GM12878 (cell line): ENCODE measurements around the gene ELK4. TPM values are rescaled to one million over a fixed set of nuclear protein-coding genes. Genes with fewer than 3 reads are reported as not detected.

ENCODE experiments used
- ATAC-seq: fragments of 200-7000 bp; cut with Tn5 transposase; 3 replicates; pipeline ENCODE4 v1.9.1; 2020; ENCODE audit warnings: mild to moderate bottlenecking, moderate library complexity
- BruUV-seq: library from RNA; stranded (reverse); fragments of 400-500 nt; replicated peaks from 2 replicates; lab custom pipeline; 2021; lab: Mats Ljungman, UMichigan
- CTCF ChIA-PET: fragments of 300-600 bp; sonication (Branson Sonifier 250); formaldehyde crosslinking; extraction: SDS; loops from one replicate; lab custom pipeline; 2021; ENCODE audit warnings: inconsistent platforms; lab: Yijun Ruan, JAX
- POLR2A ChIA-PET: fragments of 350-600 bp; formaldehyde crosslinking; extraction: SDS; loops from one replicate; lab custom pipeline; 2021; ENCODE audit warnings: inconsistent platforms; lab: Charles Lee
- RAD21 ChIA-PET: fragments of 300-600 bp; sonication (Branson Sonifier 250); formaldehyde crosslinking; loops from one replicate; lab custom pipeline; 2023; ENCODE audit warnings: antibody characterized with exemption; ENCODE audit not compliant: unreplicated experiment; lab: Charles Lee
- SMC1A ChIA-PET: fragments of 300-600 bp; sonication (Branson Sonifier 250); formaldehyde crosslinking; loops from one replicate; lab custom pipeline; 2023; ENCODE audit not compliant: unreplicated experiment, uncharacterized antibody; lab: Charles Lee
- DNase-seq: peaks from one replicate; pipeline ENCODE4 v3.0.0-alpha.2; 2011; ENCODE audit warnings: low read depth, low spot score
- FAIRE-seq: peaks from 3 replicates; lab custom pipeline; 2011; peaks lifted over from hg19 to GRCh38; lab: Jason Lieb, UNC
- H2AFZ ChIP-seq: 2 replicates; pipeline ENCODE4 v1.6.0; 2011; ENCODE audit warnings: low read depth, low read length, control low read depth; ENCODE audit not compliant: control insufficient read depth
- H3K27ac ChIP-seq: 2 replicates; pipeline ENCODE4 v1.5.1; 2011; ENCODE audit warnings: control low read depth; ENCODE audit not compliant: control insufficient read depth, insufficient read depth
- H3K27me3 ChIP-seq, 2 experiments: replicated peaks in 1 of 2; 2 replicates each; pipeline versions ENCODE4 v1.6.0 to v1.6.1; 2011; ENCODE audit warnings: low read length in 1 of 2; ENCODE audit not compliant: control insufficient read depth in 2 of 2, insufficient read depth in 2 of 2
- H3K36me3 ChIP-seq, 2 experiments: 2 replicates each; pipeline ENCODE4 v1.5.1; 2011; ENCODE audit warnings: low read length in 1 of 2; ENCODE audit not compliant: control insufficient read depth in 2 of 2, insufficient read depth in 2 of 2
- H3K4me1 ChIP-seq: 2 replicates; pipeline ENCODE4 v1.6.1; 2011; ENCODE audit warnings: mild to moderate bottlenecking, low read length, moderate library complexity, mixed read lengths; ENCODE audit not compliant: control insufficient read depth, insufficient read depth
- H3K4me2 ChIP-seq: 2 replicates; pipeline ENCODE4 v1.6.0; 2011; ENCODE audit warnings: control low read depth; ENCODE audit not compliant: control insufficient read depth, insufficient read depth
- H3K4me3 ChIP-seq: fragments of 200-600 bp; sonication (generic); 2 replicates; pipeline ENCODE4 v1.5.1; 2016
- H3K79me2 ChIP-seq: 2 replicates; pipeline ENCODE4 v1.6.0; 2011; ENCODE audit warnings: low read length; ENCODE audit not compliant: control insufficient read depth, insufficient read depth
- H3K9ac ChIP-seq: 2 replicates; pipeline ENCODE4 v1.8.0; 2011; ENCODE audit warnings: low read length, control low read depth, mixed read lengths; ENCODE audit not compliant: control insufficient read depth, insufficient read depth
- H3K9me3 ChIP-seq: replicated peaks from 3 replicates; pipeline ENCODE4 v1.5.1; 2011; ENCODE audit warnings: mild to moderate bottlenecking, low read length; ENCODE audit not compliant: control insufficient read depth, insufficient read depth
- H4K20me1 ChIP-seq: 2 replicates; pipeline ENCODE4 v1.6.0; 2011; ENCODE audit not compliant: control insufficient read depth, insufficient read depth
- CHD2 ChIP-seq: IDR thresholded peaks from 2 replicates; pipeline ENCODE4 v1.6.1; 2011; ENCODE audit warnings: low read depth, low read length, improper control_type of control experiment, borderline replicate concordance
- MEF2B ChIP-seq: fragments of 450-650 bp; IDR thresholded peaks from 2 replicates; pipeline ENCODE4 v1.6.1; 2018; ENCODE audit warnings: mild to moderate bottlenecking, moderate library complexity; ENCODE audit not compliant: partially characterized antibody, poor library complexity, severe bottlenecking
- NBN ChIP-seq: fragments of 450-650 bp; IDR thresholded peaks from 2 replicates; pipeline ENCODE4 v1.6.1; 2016
- NR2C1 ChIP-seq: fragments of 450-650 bp; IDR thresholded peaks from 2 replicates; pipeline ENCODE4 v1.6.1; 2017; ENCODE audit warnings: antibody characterized with exemption, mild to moderate bottlenecking, moderate library complexity
- POLR2AphosphoS2 ChIP-seq: IDR thresholded peaks from 2 replicates; pipeline ENCODE4 v1.6.1; 2011; ENCODE audit warnings: low read depth, mild to moderate bottlenecking, low read length, improper control_type of control experiment, moderate library complexity
- RUNX3 ChIP-seq: IDR thresholded peaks from 2 replicates; pipeline ENCODE4 v1.6.1; 2012; ENCODE audit warnings: low read length, inconsistent platforms
- SMAD5 ChIP-seq: IDR thresholded peaks from 2 replicates; pipeline ENCODE4 v1.6.1; 2016; ENCODE audit warnings: antibody characterized with exemption, low read depth
- SREBF2 ChIP-seq: IDR thresholded peaks from 2 replicates; pipeline ENCODE4 v1.6.1; 2012; ENCODE audit warnings: mild to moderate bottlenecking, low read length
- SRF ChIP-seq, 2 experiments: IDR thresholded peaks; 2 replicates each; pipeline ENCODE4 v1.6.1; 2011; ENCODE audit warnings: low read depth in 2 of 2, low read length in 2 of 2, mild to moderate bottlenecking in 1 of 2, moderate library complexity in 1 of 2
- SUZ12 ChIP-seq: fragments of 200-600 bp; sonication (generic); IDR thresholded peaks from one replicate; pipeline ENCODE4 v1.6.1; 2018; ENCODE audit warnings: antibody characterized with exemption, mild to moderate bottlenecking; ENCODE audit not compliant: unreplicated experiment
- ZNF622 ChIP-seq: fragments of 450-650 bp; IDR thresholded peaks from 2 replicates; pipeline ENCODE4 v1.6.1; 2017; ENCODE audit warnings: mild to moderate bottlenecking, inconsistent platforms
- WGBS: methylation state at CpG from one replicate; pipeline ENCODE4 v1.1.6; 2016; ENCODE audit warnings: low lambda C conversion rate; ENCODE audit not compliant: insufficient replicate concordance, insufficient coverage; ENCODE audit errors: missing lambda C conversion rate; 5-methylcytosine and 5-hydroxymethylcytosine counted together
- in situ Hi-C: fragments of 300-500 bp; cut with MboI; formaldehyde crosslinking; loops from 9 replicates; pipeline ENCODE4 v1.14.3; 2018; ENCODE audit warnings: mixed read lengths
- intact Hi-C: fragments of 100-400 bp; cut with micrococcal nuclease; formaldehyde crosslinking; loops from one replicate; pipeline ENCODE4 v1.14.2; 2022; ENCODE audit not compliant: unreplicated experiment
- polyA plus RNA-seq, 11 experiments: library from polyadenylated mRNA; depleted of rRNA in 4 of 11; unstranded in 6 of 11; stranded (reverse) in 5 of 11; fragments of >200 nt; fragmentation: Nextera tagmentation in 4 of 11; fragmentation: Illumina TruSeq in 1 of 11; extraction: Ambion mirVana in 4 of 11; extraction: Trizol in 1 of 11; gene quantifications; 1 replicate in 1 of 11; 2 replicates in 10 of 11; pipeline versions ENCODE4 v1.2.1 to v1.2.3, GENCODE V29; 2011 to 2016; ENCODE audit warnings: inconsistent platforms in 2 of 11, missing spikeins in 2 of 11, low read depth in 1 of 11
- total RNA-seq, 4 experiments: library from RNA; depleted of rRNA in 3 of 4; stranded (reverse); fragments of >200 nt in 3 of 4; fragmentation: Illumina TruSeq in 1 of 4; extraction: Trizol in 1 of 4; gene quantifications; 2 replicates each; pipeline versions ENCODE4 v1.2.1 to v1.2.3, GENCODE V29; 2013 to 2021

ELK4 gene
- total and polyA plus RNA-seq, 10 of the 15 experiments (the other 5 are each of a cell fraction or from before 2014, with no cell fraction given) = 5.2 to 71.5 (median 18.5) TPM

DNA sequence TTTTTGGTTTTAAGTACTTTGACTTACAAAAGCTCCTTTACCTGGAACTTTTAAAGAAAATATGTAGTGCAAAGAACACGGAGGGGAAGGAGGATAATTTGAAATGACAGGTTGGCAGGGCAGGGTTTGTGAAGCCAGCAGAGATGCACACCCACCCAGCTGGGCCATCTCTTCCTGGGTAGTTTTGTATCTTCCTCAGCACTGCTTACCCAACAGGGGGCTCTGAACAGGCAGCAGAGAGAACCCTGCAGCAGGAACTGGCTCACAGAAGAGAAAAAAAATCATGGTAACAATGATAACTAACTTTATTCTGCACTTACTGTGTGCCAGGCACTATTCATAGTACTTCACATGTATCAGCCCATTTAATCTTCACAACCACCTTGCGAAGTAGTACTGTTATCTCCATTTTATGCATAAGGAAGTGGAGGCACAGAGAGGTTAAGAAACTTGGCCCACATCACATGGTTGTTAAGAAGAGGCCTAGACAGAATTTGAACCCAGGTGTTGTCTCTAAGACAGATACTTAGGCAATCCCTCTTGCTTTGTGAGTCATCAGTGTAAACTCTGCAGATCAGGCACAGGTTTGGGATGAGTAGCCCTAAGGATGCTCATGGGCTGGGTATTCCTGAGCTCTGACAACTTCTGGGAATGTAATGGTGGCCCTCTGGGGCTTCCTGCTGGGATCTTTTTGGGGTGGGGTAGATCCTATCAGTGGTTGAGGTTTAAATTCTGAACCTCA is 60.8 kb downstream of the ELK4 start:
- CTCF ChIA-PET = interaction anchor here (0.8 to 1.5 kb wide), 4 partner anchors 42 to 87 kb away, joined by 3 to 5 read pairs (median 4); no protein-coding TSS in a partner anchor
- H3K4me2 ChIP-seq = no peak overlapping the region
- BruUV-seq = no TSS peak
- peaks cover 9 to 17% of the 10 kb centered on the region in 2 experiments for H3K27me3 ChIP-seq
- in situ Hi-C loops (no loop called here), intact Hi-C loops (no loop called here)
- POLR2A ChIA-PET = no interaction called here
- H4K20me1 ChIP-seq = no peaks in the 10 kb centered on the region
- H3K9me3 ChIP-seq = no peaks in the 10 kb centered on the region
- H3K27ac ChIP-seq = no peak overlapping the region
- WGBS = 24% methylated on average over 2 of the region's 2 CpGs
- H3K4me1 ChIP-seq = no peaks in the 10 kb centered on the region
- no peak for FAIRE-seq
- H3K79me2 ChIP-seq = no peaks in the 10 kb centered on the region
- no peak overlapping the region for H3K4me3 ChIP-seq
- TF ChIP-seq NBN (no peak), ZNF622 (no peak), MEF2B (no peak), RUNX3 (no peak), NR2C1 (no peak), SMAD5 (no peak), SRF (IDR thresholded peaks at IDR 0.05; ENCODE audit: low read depth in 2 of 2, low read length in 2 of 2) (no peak), POLR2AphosphoS2 (no peak), SUZ12 (no peak), SREBF2 (no peak), CHD2 (no peak)
- H3K9ac ChIP-seq = no peak overlapping the region
- H2AFZ ChIP-seq = no peak overlapping the region
- RAD21 ChIA-PET = no interaction called here
- no peak for DNase-seq
- no peaks in the 10 kb centered on the region for H3K36me3 ChIP-seq
- no peak for ATAC-seq
- SMC1A ChIA-PET = interaction anchor here (1.3 kb wide), 1 partner anchor 140 kb away, joined by 3 read pairs; no protein-coding TSS in a partner anchor
